Prostate gland (tissue), 2 donors: ENCODE results near the gene SLC13A5. TPM values are rescaled to one million over a fixed set of nuclear protein-coding genes. Genes with fewer than 3 reads are reported as not detected.

Experiments
- DNase-seq: peaks from one replicate; pipeline ENCODE4 v3.0.0-alpha.2; 2019; ENCODE audit warnings: low spot score
- H3K27ac ChIP-seq, 2 donors: fragments of 200-600 bp; sonication (generic); 2 replicates each; pipeline ENCODE4 v1.5.1; 2017 to 2019
- H3K27me3 ChIP-seq: fragments of 200-600 bp; sonication (generic); replicated peaks from 2 replicates; pipeline ENCODE4 v1.5.1; 2019; ENCODE audit not compliant: insufficient read depth
- H3K36me3 ChIP-seq, 2 donors: fragments of 200-600 bp; sonication (generic); 1 replicate in 1 of 2; 2 replicates in 1 of 2; pipeline versions ENCODE4 v1.5.1 to v1.8.1; 2017 to 2019
- H3K4me1 ChIP-seq: fragments of 200-600 bp; sonication (generic); replicated peaks from 2 replicates; pipeline ENCODE4 v1.5.1; 2019
- H3K4me3 ChIP-seq, 2 donors: fragments of 200-600 bp; sonication (generic); 2 replicates each; pipeline ENCODE4 v1.5.1; 2017 to 2019
- H3K9me3 ChIP-seq: fragments of 200-600 bp; sonication (generic); 2 replicates; pipeline ENCODE4 v1.5.1; 2017
- CTCF ChIP-seq, 4 experiments: fragments of 200-600 bp in 2 of 4; fragments of 450-650 bp in 2 of 4; sonication (generic) in 2 of 4; IDR thresholded peaks; 1 replicate in 3 of 4; 2 replicates in 1 of 4; pipeline ENCODE4 v1.5.1; 2016 to 2019; ENCODE audit warnings: antibody characterized with exemption in 4 of 4, mild to moderate bottlenecking in 2 of 4, moderate library complexity in 2 of 4
- POLR2A ChIP-seq: fragments of 450-650 bp; IDR thresholded peaks from one replicate; pipeline ENCODE4 v1.6.1; 2016; ENCODE audit warnings: antibody characterized with exemption, mild to moderate bottlenecking
- POLR2AphosphoS5 ChIP-seq: sonication (generic); formaldehyde crosslinking; IDR thresholded peaks from one replicate; pipeline ENCODE4 v1.6.1; 2017; ENCODE audit warnings: antibody characterized with exemption
- WGBS: methylation state at CpG from one replicate; pipeline ENCODE4 v1.1.5; 2018; 5-methylcytosine and 5-hydroxymethylcytosine counted together
- intact Hi-C: fragments of 100-400 bp; cut with DNase I; formaldehyde crosslinking; loops from one replicate; pipeline ENCODE4 v1.14.2; 2022
- total RNA-seq, 2 donors: library from RNA; depleted of rRNA; stranded (reverse); fragments of >200 nt; gene quantifications; one replicate each; pipeline ENCODE4 v1.1.0, GENCODE V29; 2016

The SLC13A5 gene
- total RNA-seq, 2 donors from 2014 or later = 1.1 to 1.6 TPM

GRCh38 chr17:6654841-6655731 is 58.1 kb downstream of the SLC13A5 start:
- H3K36me3 ChIP-seq = no peaks in the 10 kb centered on the region
- WGBS = 23% methylated on average over 46 of the region's 46 CpGs
- TF ChIP-seq POLR2A = no peak
- peak; percentile 9 for TF ChIP-seq POLR2AphosphoS5
- peak in 2 of 4 experiments; percentile 24 to 33 for TF ChIP-seq CTCF (IDR thresholded peaks at IDR 0.05)
- DNase-seq = peak; percentile 61
- peaks cover 11% of the 10 kb centered on the region for H3K4me1 ChIP-seq
- peaks cover 2% of the 10 kb centered on the region for H3K27me3 ChIP-seq
- no peaks in the 10 kb centered on the region for H3K9me3 ChIP-seq
- H3K27ac ChIP-seq = no peak overlapping the region
- H3K4me3 ChIP-seq = peak overlapping the region in 1 of 2 donors; percentile 16
- intact Hi-C loops = loop anchor here (5.0 kb wide), 1 partner anchor 362 kb away; no protein-coding TSS in a partner anchor

- DNase-seq = peak; percentile 56
- Histone ChIP-seq H3K27ac (peak overlapping the region; percentile 80 to 84), H3K9me3 (no peaks in the 10 kb centered on the region), H3K27me3 (peaks cover 2% of the 10 kb centered on the region), H3K36me3 (no peaks in the 10 kb centered on the region), H3K4me1 (peaks cover 11% of the 10 kb centered on the region), H3K4me3 (peak overlapping the region; percentile 70 to 71)
- TF ChIP-seq POLR2A (no peak), POLR2AphosphoS5 (peak; percentile 44), CTCF (IDR thresholded peaks at IDR 0.05) (no peak)
- 5% methylated on average over 40 of the region's 47 CpGs for WGBS
- intact Hi-C loops = loop anchor here (5.0 kb wide), 1 partner anchor 365 kb away; no protein-coding TSS in a partner anchor
Observed at GRCh38 chr17:6651919-6652452, 61.2 kb downstream of the SLC13A5 start.

- H3K4me1 ChIP-seq = peaks cover 11% of the 10 kb centered on the region
- no peaks in the 10 kb centered on the region for H3K9me3 ChIP-seq
- intact Hi-C loops = loop anchor here (5.0 kb wide), 1 partner anchor 366 kb away; no protein-coding TSS in a partner anchor
- H3K36me3 ChIP-seq = no peaks in the 10 kb centered on the region
- 1% methylated on average over 25 of the region's 35 CpGs for WGBS
- peak within 1 kb of the TSS; percentile 80 to 84 for H3K27ac ChIP-seq
- peaks cover 2% of the 10 kb centered on the region for H3K27me3 ChIP-seq
- peak within 1 kb of the TSS; percentile 70 to 71 for H3K4me3 ChIP-seq
- TF ChIP-seq CTCF (IDR thresholded peaks at IDR 0.05) (peak in 2 of 4 experiments; percentile 11 to 19), POLR2AphosphoS5 (peak; percentile 96), POLR2A (peak; percentile 67)
- peak; percentile 90 for DNase-seq
Observed at GRCh38 chr17:6651354-6651918, 61.7 kb downstream of the SLC13A5 start, which contains the start of the genes C17orf100 and MED31. Gene C17orf100, plus strand, starts transcription at chr17:6651762. Its CDS starts 152 bp downstream, at chr17:6651914. Gene MED31, minus strand, starts transcription at chr17:6651605. Its CDS starts 77 bp downstream, at chr17:6651528.

GRCh38 chr17:6648181-6648580 is 65.0 kb downstream of the SLC13A5 start:
- H3K36me3 ChIP-seq = no peaks in the 10 kb centered on the region
- intact Hi-C loops = no loop called here
- H3K9me3 ChIP-seq = no peaks in the 10 kb centered on the region
- no peak overlapping the region for H3K4me3 ChIP-seq
- no peaks in the 10 kb centered on the region for H3K27me3 ChIP-seq
- no peak for TF ChIP-seq POLR2A
- no peak for TF ChIP-seq CTCF (IDR thresholded peaks at IDR 0.05)
- TF ChIP-seq POLR2AphosphoS5 = no peak
- no peak overlapping the region for H3K27ac ChIP-seq
- H3K4me1 ChIP-seq = peaks cover 11% of the 10 kb centered on the region
- no peak for DNase-seq
